K562 (cell line): Measurements from ENCODE around the gene NAGLU. TPM values are rescaled to one million over a fixed set of nuclear protein-coding genes. Genes with fewer than 3 reads are reported as not detected.

Source experiments
- ARID1B ChIP-seq: fragments of 450-650 bp; IDR thresholded peaks from 2 replicates; pipeline ENCODE4 v1.6.1; 2016; ENCODE audit warnings: antibody characterized with exemption, mild to moderate bottlenecking, inconsistent platforms
- HEY1 ChIP-seq: fragments of 250-450 bp; sonication (Bioruptor Pico); IDR thresholded peaks from 2 replicates; pipeline ENCODE4 v1.5.0; 2020; ENCODE audit warnings: mild to moderate bottlenecking, moderate library complexity, borderline replicate concordance
- KDM4B ChIP-seq, 2 experiments: fragments of 450-650 bp in 1 of 2; sonication (generic) in 1 of 2; IDR thresholded peaks; 2 replicates each; pipeline ENCODE4 v1.6.1; 2016 to 2017; ENCODE audit warnings: borderline replicate concordance in 2 of 2, antibody characterized with exemption in 1 of 2, low read depth in 1 of 2, mild to moderate bottlenecking in 1 of 2
- KLF1 ChIP-seq: fragments of 450-650 bp; IDR thresholded peaks from 2 replicates; pipeline ENCODE4 v1.6.1; 2016; ENCODE audit warnings: missing genetic modification characterization, missing compliant biosample characterization
- NFATC3 ChIP-seq: fragments of 450-650 bp; IDR thresholded peaks from 2 replicates; pipeline ENCODE4 v1.6.1; 2017; ENCODE audit warnings: mild to moderate bottlenecking
- PRMT5 ChIP-seq: sonication (generic); formaldehyde crosslinking; IDR thresholded peaks from 2 replicates; pipeline ENCODE4 v1.5.0; 2020; ENCODE audit warnings: missing genetic modification reagents
- ZNF584 ChIP-seq: fragments of 200-800 bp; sonication (Bioruptor generic); IDR thresholded peaks from 2 replicates; pipeline ENCODE4 v1.6.1; 2016; ENCODE audit warnings: low read depth, mild to moderate bottlenecking, missing genetic modification characterization, missing compliant biosample characterization
- ZNF644 ChIP-seq: fragments of 200-800 bp; sonication (Bioruptor generic); IDR thresholded peaks from 2 replicates; pipeline ENCODE4 v1.6.1; 2016; ENCODE audit warnings: low read depth, missing genetic modification characterization, missing compliant biosample characterization
- polyA plus RNA-seq, 8 experiments: library from polyadenylated mRNA; depleted of rRNA in 4 of 8; stranded (reverse) in 5 of 8; unstranded in 3 of 8; fragments of >200 nt; fragmentation: Nextera tagmentation in 2 of 8; fragmentation: Illumina TruSeq in 1 of 8; extraction: Ambion mirVana in 2 of 8; extraction: Trizol in 1 of 8; gene quantifications; 2 replicates each; pipeline versions ENCODE4 v1.2.1 to v1.2.3, GENCODE V29; 2011 to 2014; ENCODE audit warnings: inconsistent platforms in 1 of 8, missing spikeins in 1 of 8
- total RNA-seq, 7 experiments: library from RNA; depleted of rRNA in 6 of 7; stranded (reverse); fragments of >200 nt in 6 of 7; fragmentation: Illumina TruSeq in 2 of 7; extraction: Trizol in 2 of 7; gene quantifications; 2 replicates each; pipeline versions ENCODE4 v1.2.1 to v1.2.3, GENCODE V29; 2011 to 2021; ENCODE audit warnings: low replicate concordance in 1 of 7
- TF ChIP-seq, protein P1 (sequence below), 2 experiments: fragments of 450-650 bp in 1 of 2; sonication (generic) in 1 of 2; formaldehyde crosslinking in 1 of 2; IDR thresholded peaks; 2 replicates each; pipeline versions ENCODE4 v1.7.1 to v1.9.0; 2016 to 2022; ENCODE audit warnings: inconsistent platforms in 1 of 2, mild to moderate bottlenecking in 1 of 2, missing genetic modification reagents in 1 of 2
- TF ChIP-seq, protein P2 (sequence below): fragments of 250-450 bp; sonication (Bioruptor Pico); IDR thresholded peaks from 2 replicates; pipeline ENCODE4 v1.8.0; 2021; ENCODE audit warnings: borderline replicate concordance, mild to moderate bottlenecking, moderate library complexity; ENCODE audit not compliant: poor library complexity, severe bottlenecking
- TF ChIP-seq, protein P3 (sequence below): sonication (generic); formaldehyde crosslinking; IDR thresholded peaks from 2 replicates; pipeline ENCODE4 v1.8.1; 2023; ENCODE audit warnings: mild to moderate bottlenecking, missing genetic modification reagents, moderate library complexity
- TF ChIP-seq, protein P4 (sequence below): fragments of 250-450 bp; sonication (Bioruptor Pico); IDR thresholded peaks from 2 replicates; pipeline ENCODE4 v1.8.0; 2021; ENCODE audit warnings: moderate library complexity, mild to moderate bottlenecking, inconsistent platforms
- TF ChIP-seq, protein P5 (sequence below): fragments of 450-650 bp; IDR thresholded peaks from 2 replicates; pipeline ENCODE4 v1.6.1; 2014; ENCODE audit warnings: low read depth, mild to moderate bottlenecking, moderate library complexity, borderline replicate concordance

The NAGLU gene
- total and polyA plus RNA-seq, 9 of the 15 experiments (the other 6 are each of a cell fraction or from before 2014, with no cell fraction given), result 0.04 to 21.5 (median 8.5) TPM

DNA sequence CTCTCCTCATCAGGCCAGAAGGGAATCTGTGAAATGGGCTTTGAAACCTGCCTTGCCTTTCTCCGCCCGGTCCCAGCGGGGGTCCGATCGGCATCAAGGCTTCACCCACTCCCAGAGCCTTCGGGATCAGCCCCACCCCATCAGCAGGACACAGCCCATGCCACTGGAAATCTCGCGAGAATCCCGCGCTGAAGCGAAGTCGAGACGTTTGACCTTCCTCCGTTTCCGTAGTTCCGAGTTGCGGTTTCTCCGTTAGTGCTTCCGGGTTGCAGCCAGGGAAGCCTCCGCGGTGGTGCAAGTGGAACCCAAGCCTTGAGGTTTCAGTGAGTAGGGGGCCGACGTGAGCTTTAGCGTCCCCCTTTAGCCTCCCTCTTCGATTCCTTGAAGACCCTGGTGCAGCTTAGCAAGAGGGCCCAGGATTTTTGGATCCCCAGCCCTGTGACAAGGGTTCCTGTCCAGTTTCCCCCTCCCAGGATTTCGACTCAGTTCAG is 25.9 kb downstream of the NAGLU start, which contains the start of gene COASY (continued):
- TF ChIP-seq, protein P1, sequence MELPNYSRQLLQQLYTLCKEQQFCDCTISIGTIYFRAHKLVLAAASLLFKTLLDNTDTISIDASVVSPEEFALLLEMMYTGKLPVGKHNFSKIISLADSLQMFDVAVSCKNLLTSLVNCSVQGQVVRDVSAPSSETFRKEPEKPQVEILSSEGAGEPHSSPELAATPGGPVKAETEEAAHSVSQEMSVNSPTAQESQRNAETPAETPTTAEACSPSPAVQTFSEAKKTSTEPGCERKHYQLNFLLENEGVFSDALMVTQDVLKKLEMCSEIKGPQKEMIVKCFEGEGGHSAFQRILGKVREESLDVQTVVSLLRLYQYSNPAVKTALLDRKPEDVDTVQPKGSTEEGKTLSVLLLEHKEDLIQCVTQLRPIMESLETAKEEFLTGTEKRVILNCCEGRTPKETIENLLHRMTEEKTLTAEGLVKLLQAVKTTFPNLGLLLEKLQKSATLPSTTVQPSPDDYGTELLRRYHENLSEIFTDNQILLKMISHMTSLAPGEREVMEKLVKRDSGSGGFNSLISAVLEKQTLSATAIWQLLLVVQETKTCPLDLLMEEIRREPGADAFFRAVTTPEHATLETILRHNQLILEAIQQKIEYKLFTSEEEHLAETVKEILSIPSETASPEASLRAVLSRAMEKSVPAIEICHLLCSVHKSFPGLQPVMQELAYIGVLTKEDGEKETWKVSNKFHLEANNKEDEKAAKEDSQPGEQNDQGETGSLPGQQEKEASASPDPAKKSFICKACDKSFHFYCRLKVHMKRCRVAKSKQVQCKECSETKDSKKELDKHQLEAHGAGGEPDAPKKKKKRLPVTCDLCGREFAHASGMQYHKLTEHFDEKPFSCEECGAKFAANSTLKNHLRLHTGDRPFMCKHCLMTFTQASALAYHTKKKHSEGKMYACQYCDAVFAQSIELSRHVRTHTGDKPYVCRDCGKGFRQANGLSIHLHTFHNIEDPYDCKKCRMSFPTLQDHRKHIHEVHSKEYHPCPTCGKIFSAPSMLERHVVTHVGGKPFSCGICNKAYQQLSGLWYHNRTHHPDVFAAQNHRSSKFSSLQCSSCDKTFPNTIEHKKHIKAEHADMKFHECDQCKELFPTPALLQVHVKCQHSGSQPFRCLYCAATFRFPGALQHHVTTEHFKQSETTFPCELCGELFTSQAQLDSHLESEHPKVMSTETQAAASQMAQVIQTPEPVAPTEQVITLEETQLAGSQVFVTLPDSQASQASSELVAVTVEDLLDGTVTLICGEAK (IDR thresholded peaks at IDR 0.05), result peak; percentile 92
- TF ChIP-seq, protein P1 (CRISPR knock-in tag; IDR thresholded peaks at IDR 0.05), result no peak
- TF ChIP-seq ZNF644 (tag), result 0 out of 2 replicates have a peak, but pooled peaks have one; percentile 68
- TF ChIP-seq, protein P2, sequence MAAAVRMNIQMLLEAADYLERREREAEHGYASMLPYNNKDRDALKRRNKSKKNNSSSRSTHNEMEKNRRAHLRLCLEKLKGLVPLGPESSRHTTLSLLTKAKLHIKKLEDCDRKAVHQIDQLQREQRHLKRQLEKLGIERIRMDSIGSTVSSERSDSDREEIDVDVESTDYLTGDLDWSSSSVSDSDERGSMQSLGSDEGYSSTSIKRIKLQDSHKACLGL (CRISPR knock-in tag), result no peak
- peak in 1 of 2 experiments; percentile 73; a peak in 1 of 4 replicates for TF ChIP-seq KDM4B (IDR thresholded peaks at IDR 0.05; ENCODE audit: borderline replicate concordance in 2 of 2, low read depth in 1 of 2)
- TF ChIP-seq, protein P3, sequence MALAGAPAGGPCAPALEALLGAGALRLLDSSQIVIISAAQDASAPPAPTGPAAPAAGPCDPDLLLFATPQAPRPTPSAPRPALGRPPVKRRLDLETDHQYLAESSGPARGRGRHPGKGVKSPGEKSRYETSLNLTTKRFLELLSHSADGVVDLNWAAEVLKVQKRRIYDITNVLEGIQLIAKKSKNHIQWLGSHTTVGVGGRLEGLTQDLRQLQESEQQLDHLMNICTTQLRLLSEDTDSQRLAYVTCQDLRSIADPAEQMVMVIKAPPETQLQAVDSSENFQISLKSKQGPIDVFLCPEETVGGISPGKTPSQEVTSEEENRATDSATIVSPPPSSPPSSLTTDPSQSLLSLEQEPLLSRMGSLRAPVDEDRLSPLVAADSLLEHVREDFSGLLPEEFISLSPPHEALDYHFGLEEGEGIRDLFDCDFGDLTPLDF (CRISPR knock-in tag), result peak; percentile 76
- TF ChIP-seq HEY1 (CRISPR knock-in tag), result no peak
- TF ChIP-seq, protein P4, sequence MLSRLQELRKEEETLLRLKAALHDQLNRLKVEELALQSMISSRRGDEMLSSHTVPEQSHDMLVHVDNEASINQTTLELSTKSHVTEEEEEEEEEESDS (CRISPR knock-in tag), result no peak
- TF ChIP-seq PRMT5 (CRISPR knock-in tag), result no peak
- TF ChIP-seq, protein P5, sequence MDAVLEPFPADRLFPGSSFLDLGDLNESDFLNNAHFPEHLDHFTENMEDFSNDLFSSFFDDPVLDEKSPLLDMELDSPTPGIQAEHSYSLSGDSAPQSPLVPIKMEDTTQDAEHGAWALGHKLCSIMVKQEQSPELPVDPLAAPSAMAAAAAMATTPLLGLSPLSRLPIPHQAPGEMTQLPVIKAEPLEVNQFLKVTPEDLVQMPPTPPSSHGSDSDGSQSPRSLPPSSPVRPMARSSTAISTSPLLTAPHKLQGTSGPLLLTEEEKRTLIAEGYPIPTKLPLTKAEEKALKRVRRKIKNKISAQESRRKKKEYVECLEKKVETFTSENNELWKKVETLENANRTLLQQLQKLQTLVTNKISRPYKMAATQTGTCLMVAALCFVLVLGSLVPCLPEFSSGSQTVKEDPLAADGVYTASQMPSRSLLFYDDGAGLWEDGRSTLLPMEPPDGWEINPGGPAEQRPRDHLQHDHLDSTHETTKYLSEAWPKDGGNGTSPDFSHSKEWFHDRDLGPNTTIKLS, result peak; percentile 96
- TF ChIP-seq NFATC3, result no peak
- peak; percentile 28 for TF ChIP-seq ARID1B
- no peak for TF ChIP-seq ZNF584 (CRISPR knock-in tag)
- peak; percentile 44; the same call in 1 of the 2 replicates for TF ChIP-seq KLF1 (tag)
